ENCODE results near the gene SLCO6A1.
"Not testable (repeated sequence)": the region's sequence is repeated elsewhere in the genome, so short reads cannot be mapped to it uniquely, and the experiment has no call there.

SLCO6A1 gene

GRCh38 chr5:102498271-102499034, at the start of gene SLCO6A1:
SLCO6A1 (minus strand) TSS chr5:102499001; CDS start chr5:102498844, 157 bp downstream.
- DNase-seq (ENCODE audit: low read depth), result no peak

DNA sequence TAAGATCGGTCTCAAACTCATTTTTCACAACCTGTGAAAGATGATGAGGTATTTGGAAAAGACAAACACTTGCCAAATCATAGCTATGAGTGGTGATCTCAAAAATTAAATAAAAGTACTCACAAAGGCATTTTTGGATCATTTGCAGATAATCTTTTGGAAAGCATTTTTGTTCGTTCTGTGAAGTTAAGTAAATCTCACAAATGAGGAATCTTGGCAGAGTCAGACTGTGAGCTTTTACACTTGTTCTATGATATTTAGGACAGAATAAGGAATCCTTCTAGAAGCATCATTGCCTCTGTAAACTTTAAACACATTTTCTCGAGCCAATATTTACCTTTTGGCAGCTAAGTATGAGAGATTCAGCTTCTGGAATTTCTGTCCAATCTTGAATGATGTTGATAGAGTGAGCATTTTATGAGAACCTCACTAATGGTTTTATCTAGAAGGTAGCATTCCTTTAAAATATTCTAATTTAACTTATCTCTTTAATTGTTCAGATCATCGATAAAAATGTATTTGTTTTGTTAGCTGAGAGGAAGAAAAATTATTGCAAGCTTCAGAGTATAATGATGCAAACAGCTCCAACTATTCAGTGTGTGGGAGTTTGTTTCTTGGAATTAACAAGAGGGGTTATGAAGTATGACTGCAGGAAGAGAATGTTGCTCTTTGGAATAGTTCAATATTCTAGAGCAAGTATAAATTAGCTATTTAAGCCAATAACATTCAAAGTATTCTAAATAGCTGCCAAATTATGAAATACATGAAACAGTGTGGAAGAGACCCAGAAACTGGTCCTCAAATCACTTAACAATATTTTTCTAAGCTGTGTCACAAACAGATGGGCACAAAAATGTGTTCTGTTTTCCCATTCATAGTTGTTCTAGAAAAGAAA, 48.6 kb upstream of the SLCO6A1 start:
- DNase-seq (ENCODE audit: low read depth), result no peak

- DNase-seq (ENCODE audit: low read depth), result no peak
Measured at GRCh38 chr5:102545175-102545574, 46.4 kb upstream of the SLCO6A1 start.

DNA sequence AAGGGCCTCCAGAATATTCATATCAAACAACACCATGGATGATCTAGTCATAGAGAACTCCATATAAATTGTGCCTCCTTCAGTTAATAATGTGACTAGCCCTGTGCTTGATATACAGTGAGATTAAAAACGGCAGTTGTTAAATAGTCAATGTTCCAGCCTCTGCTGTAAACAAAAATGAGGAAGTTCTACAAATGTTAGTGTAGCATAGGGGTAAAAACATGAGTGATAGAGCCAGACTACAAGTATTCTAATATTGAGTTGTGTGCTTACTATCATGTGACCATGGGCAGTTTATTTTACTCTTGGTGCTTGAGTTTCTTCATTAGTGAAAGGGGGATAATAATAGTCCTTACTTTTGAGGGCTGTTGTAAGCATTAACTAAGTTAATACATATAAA, 43.3 kb upstream of the SLCO6A1 start:
- DNase-seq (ENCODE audit: low read depth), result no peak

DNA sequence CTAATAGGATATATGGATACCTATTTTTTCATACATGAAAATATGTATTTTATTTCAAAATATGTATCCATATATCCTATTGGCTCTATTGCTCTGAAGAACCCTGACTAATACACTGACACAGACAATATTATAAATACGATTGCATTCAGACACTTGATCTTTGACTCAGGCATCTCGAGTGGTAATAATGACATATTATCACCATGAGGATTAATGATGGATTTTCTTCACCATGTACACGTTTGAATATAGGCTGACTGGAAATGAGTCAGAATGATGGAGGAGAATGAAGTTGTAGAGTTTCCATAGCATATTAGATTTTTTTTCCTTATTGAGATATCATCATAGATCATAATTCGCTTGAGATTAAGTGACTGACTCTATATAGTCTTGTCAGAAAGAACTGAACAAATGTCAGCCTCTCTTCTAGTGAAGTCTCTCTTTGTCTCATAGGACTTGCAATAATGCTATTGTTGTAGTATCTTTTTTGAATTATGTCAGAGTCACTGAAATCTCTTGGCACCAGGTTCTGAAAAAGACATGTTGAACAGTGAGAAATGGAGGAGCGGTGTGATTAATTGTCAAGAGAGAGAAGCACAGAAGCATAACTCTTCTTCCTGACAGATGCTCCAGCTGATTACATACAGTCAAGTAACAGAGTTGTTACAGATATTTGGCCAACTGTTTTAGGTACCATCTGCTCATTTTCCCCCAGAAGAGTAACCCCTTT, 41.4 kb upstream of the SLCO6A1 start:
- no peak for DNase-seq (ENCODE audit: low read depth)

- DNase-seq (ENCODE audit: low read depth), result no peak
Measured at GRCh38 chr5:102539562-102539961, 40.8 kb upstream of the SLCO6A1 start.

GRCh38 chr5:102537011-102537410, 38.2 kb upstream of the SLCO6A1 start:
- no peak for DNase-seq (ENCODE audit: low read depth)

GRCh38 chr5:102536323-102536928, 37.6 kb upstream of the SLCO6A1 start:
- no peak for DNase-seq (ENCODE audit: low read depth)

GRCh38 chr5:102532123-102532522, 33.3 kb upstream of the SLCO6A1 start:
- no peak for DNase-seq (ENCODE audit: low read depth)

DNA sequence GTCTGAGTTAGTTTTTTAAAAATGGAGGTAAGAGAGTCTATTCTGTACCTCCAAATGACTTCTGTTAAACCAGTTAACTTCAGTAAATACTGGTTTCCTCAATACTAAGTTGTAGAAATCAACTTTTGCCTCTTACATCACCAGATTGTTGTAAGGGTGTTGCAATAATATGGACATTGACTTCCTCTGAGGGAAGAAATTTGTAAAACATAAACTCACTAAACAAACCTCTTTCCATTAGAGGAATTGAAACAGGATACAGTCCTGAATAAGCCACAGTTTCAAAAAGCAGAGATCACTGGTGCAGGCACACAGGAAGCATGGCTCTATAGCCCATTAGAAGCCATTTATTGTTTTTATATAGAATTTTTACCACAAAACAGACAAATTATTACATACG, 32.7 kb upstream of the SLCO6A1 start:
- DNase-seq (ENCODE audit: low read depth), result no peak

- DNase-seq (ENCODE audit: low read depth), result no peak
Measured at GRCh38 chr5:102529447-102529846, 30.6 kb upstream of the SLCO6A1 start.

DNA sequence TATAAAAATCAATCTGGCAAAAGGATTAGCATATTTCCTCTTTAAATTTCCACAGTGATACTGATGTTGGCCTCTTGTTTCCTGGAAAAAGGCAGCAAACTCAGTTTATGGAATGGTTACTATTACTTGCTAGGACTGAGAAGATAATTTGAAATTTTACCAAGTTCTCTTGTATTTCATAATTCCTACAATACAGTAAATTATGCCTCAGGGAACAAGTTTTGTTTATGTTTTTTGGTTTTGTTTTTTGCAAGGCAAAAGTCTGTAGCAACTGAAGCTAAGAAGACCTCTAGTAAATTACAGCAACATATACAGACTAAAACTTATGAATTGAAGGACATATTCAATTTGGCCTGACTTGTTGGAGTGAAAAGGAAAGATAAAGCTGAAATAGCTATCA, 30.2 kb upstream of the SLCO6A1 start:
- no peak for DNase-seq (ENCODE audit: low read depth)

DNA sequence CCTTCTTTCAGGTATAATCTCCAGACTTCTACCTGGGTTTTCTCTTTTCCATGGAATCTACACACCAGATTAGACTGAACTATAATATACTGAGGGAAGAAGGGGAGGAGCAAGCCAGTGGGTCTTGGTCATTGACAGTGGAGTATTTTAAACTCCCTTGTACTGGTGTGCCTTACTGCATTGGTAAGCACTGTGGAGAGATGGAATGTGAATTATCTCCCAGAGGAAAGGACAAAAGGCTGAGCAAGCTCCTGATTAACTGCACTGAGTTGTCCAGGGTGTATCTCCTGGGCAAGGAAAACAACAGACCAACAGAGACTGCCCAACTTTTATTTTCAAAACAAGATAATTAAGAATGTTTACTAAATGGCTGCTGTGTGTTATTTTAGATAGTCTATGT, 29.8 kb upstream of the SLCO6A1 start:
- no peak for DNase-seq (ENCODE audit: low read depth)

- no peak for DNase-seq (ENCODE audit: low read depth)
Measured at GRCh38 chr5:102527547-102527946, 28.7 kb upstream of the SLCO6A1 start.

DNA sequence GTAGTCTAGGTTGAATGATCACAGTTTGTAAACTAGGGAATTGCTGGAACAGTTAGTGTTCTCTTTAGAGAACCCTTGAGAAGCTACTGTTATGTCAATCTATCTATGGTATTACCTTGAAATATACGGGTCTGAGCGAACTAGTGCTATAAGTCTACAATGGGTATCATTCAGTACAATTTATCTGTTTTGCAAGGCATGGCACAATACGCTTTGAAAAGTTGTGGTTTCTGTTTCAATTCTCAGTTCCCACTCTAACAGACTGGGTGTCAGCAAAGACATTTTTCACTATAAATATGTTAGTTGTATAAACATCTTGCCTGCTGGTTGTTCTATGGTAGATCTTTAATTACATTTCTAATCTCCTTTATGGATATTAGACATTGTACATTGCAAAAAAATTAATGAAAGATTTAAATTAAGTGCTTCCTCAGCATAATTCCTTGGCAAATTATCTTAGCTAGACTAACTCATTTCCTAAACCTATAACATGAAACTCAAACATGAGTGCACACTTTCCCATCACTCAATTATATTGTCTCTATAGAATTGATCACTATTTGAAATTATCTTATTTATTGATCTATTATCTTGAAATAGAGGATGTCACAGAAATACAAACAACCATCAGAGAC, 24.9 kb upstream of the SLCO6A1 start:
- no peak for DNase-seq (ENCODE audit: low read depth)

GRCh38 chr5:102511666-102512065, 12.9 kb upstream of the SLCO6A1 start:
- DNase-seq (ENCODE audit: low read depth), result no peak

- not testable (repeated sequence) for DNase-seq (ENCODE audit: low read depth)
Measured at GRCh38 chr5:102491261-102491914, 7.4 kb downstream of the SLCO6A1 start.

DNA sequence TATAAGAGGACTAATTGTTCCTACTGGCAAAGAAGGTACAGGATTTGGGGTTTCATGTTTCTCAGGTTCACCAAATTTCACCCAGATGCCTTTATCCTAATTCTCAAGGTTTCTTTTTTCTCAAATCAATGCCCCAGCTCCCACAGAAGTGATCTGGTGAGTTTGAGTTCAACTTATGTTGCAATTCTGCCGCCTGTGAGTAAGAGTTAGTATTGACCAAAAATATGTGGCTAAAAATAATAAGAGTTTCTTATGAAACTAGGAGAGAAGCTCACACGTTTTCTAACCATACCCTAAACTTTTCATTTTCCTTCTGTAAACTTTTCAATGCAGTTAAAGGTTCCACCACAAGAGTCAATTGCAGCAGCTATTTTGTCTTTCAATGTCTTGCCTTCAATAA, 15.1 kb downstream of the SLCO6A1 start:
- DNase-seq (ENCODE audit: low read depth), result no peak

DNA sequence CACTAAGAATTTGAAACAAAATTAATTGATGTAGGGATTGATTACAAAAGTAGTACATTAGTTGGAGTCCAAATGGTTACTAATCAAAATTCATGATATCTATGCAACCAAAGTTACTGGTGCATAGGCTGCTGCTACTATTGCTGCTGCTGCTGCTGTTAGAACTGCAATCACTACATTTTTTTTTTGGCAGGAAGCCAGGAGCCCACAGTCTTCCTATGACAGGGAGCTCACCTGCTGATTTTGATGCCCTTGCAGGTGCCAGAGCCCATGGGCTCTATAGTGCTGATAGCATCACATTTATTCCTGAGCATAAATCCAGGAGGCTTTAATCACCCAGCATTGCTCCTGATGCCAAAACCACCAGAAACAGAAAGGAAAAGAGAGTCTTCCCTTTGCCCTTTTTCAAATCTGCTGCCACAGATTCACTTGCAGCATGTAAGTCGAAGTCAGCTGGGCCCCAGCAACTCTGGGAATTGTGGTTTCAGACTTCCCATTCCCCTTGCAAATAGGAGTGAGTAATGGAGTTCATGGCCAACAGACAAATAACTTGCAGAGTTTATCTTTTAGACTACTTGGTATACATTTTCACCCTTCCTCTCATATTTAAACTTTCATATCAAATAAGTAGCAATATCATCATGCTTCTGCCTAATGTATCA, 17.6 kb downstream of the SLCO6A1 start:
- no peak for DNase-seq (ENCODE audit: low read depth)

DNA sequence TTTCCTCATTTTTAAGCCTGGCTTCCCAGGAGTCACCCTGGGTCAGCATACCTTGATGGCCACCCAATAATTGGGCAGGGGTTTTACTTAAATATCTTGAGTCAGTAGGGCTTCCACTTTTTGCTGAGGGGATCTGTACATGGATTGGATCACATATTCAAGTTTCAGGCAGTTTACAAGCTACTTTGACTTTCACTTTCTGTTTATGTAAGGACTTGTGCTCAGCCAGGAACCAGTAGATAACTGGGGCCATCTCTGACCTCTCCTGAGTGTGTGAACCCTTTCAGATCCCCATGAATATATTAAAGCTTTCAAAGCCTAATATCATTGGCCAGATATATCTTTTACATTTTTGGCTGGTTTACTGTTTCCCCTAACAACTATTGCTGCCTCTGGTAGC, 45.1 kb downstream of the SLCO6A1 start:
- no peak for DNase-seq (ENCODE audit: low read depth)

DNA sequence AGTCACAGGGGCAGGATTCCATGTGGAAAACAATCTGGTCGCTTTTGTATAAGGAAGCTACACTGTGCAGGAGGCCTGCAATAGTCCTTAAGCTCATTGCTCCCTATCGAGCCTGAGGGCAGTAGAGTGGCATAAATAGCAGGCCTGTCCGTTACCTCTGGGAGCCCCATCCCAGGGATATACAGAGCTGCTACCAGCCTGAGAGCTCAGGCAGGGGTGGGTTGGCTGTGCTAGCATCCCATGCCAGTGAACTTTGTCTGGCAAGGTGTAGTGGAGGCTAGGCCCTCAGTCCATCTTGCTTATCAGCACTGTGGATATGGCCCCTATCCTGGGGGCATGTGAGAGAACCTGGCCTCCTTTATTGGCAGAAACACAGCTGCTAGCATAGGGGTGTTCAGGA, 47.7 kb downstream of the SLCO6A1 start:
- no peak for DNase-seq (ENCODE audit: low read depth)

Measured in activated T-cell treated with anti-CD3 and anti-CD28 coated beads for 1 hour (primary cell).